ENCODE results near the gene SWSAP1. TPM values are rescaled to one million over a fixed set of nuclear protein-coding genes. Genes with fewer than 3 reads are reported as not detected.

SWSAP1 gene
- total RNA-seq, 1 experiment from 2014 or later: 4.8 TPM

- no peaks in the 10 kb centered on the region for H3K9me3 ChIP-seq (ENCODE audit: insufficient read depth, low read depth)
- DNase-seq: no peak
- H3K4me3 ChIP-seq: no peak overlapping the region
- CTCF ChIA-PET: no interaction called here
- peaks cover 4% of the 10 kb centered on the region; the same call in 1 of the 2 replicates for H4K20me1 ChIP-seq (ENCODE audit: insufficient read depth)
- intact Hi-C loops (cut with micrococcal nuclease; ENCODE audit: unreplicated experiment): no loop called here
- POLR2A ChIA-PET (ENCODE audit: unreplicated experiment): no interaction called here
- H3K79me2 ChIP-seq (ENCODE audit: low read depth): no peaks in the 10 kb centered on the region
- peaks cover 23% of the 10 kb centered on the region for H3F3A ChIP-seq (ENCODE audit: insufficient read depth, low read depth)
- 0 out of 2 replicates have a peak, but pooled peaks cover 8% of the 10 kb centered on the region for H3K36me3 ChIP-seq (ENCODE audit: low read depth)
- no peaks in the 10 kb centered on the region for H3K27me3 ChIP-seq (ENCODE audit: insufficient read depth, low read depth)
- H3K4me1 ChIP-seq (replicated peaks; ENCODE audit: insufficient read depth): no peaks in the 10 kb centered on the region
- H3K9me2 ChIP-seq (ENCODE audit: insufficient read depth): no peaks in the 10 kb centered on the region
- H2AFZ ChIP-seq: no peak overlapping the region
- TF ChIP-seq, protein P1, sequence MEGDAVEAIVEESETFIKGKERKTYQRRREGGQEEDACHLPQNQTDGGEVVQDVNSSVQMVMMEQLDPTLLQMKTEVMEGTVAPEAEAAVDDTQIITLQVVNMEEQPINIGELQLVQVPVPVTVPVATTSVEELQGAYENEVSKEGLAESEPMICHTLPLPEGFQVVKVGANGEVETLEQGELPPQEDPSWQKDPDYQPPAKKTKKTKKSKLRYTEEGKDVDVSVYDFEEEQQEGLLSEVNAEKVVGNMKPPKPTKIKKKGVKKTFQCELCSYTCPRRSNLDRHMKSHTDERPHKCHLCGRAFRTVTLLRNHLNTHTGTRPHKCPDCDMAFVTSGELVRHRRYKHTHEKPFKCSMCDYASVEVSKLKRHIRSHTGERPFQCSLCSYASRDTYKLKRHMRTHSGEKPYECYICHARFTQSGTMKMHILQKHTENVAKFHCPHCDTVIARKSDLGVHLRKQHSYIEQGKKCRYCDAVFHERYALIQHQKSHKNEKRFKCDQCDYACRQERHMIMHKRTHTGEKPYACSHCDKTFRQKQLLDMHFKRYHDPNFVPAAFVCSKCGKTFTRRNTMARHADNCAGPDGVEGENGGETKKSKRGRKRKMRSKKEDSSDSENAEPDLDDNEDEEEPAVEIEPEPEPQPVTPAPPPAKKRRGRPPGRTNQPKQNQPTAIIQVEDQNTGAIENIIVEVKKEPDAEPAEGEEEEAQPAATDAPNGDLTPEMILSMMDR (conservative IDR thresholded peaks at IDR 0.05): no peak
- TF ChIP-seq EZH2 (IDR thresholded peaks at IDR 0.05; ENCODE audit: low read depth): no peak
- no peak overlapping the region for H3K27ac ChIP-seq
- BruUV-seq (replicated peaks): no TSS peak
- H3K4me2 ChIP-seq: no peak overlapping the region
Measured at GRCh38 chr19:11397089-11397610, 22.7 kb downstream of the SWSAP1 start.

DNA sequence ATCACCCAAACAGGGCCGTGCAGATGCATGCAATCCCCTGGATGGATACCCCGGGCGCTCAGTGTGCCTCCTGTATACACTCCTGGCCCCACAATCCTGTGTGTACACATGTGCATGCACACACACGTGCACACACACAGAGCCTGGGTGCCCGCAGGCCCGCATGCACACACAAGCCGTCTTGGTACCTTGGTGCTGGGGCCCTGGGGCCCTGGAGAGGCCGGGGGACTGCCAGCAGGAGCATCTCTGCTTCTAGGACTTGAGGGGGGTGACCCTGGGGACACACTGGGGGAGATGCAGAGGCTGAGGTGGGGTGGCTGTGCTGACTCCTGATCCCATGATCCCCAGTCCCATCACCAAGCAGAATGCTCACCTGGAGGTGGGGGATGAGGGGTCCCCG is 25.2 kb downstream of the SWSAP1 start:
- Histone ChIP-seq H3K4me3 (no peak overlapping the region), H2AFZ (no peak overlapping the region), H3K9me3 (ENCODE audit: insufficient read depth, low read depth) (no peaks in the 10 kb centered on the region), H3K27ac (no peak overlapping the region), H3K9me2 (ENCODE audit: insufficient read depth) (no peaks in the 10 kb centered on the region), H3K4me1 (replicated peaks; ENCODE audit: insufficient read depth) (no peaks in the 10 kb centered on the region), H3K27me3 (ENCODE audit: insufficient read depth, low read depth) (no peaks in the 10 kb centered on the region), H3K36me3 (ENCODE audit: low read depth) (peaks cover 8% of the 10 kb centered on the region; the same call in 1 of the 2 replicates), H4K20me1 (ENCODE audit: insufficient read depth) (no peaks in the 10 kb centered on the region), H3F3A (ENCODE audit: insufficient read depth, low read depth) (peaks cover 12% of the 10 kb centered on the region), H3K79me2 (ENCODE audit: low read depth) (no peaks in the 10 kb centered on the region), H3K4me2 (no peak overlapping the region)
- POLR2A ChIA-PET (ENCODE audit: unreplicated experiment): no interaction called here
- DNase-seq: no peak
- TF ChIP-seq, protein P1 (conservative IDR thresholded peaks at IDR 0.05): no peak
- TF ChIP-seq EZH2 (IDR thresholded peaks at IDR 0.05; ENCODE audit: low read depth): no peak
- CTCF ChIA-PET: interaction anchor here (0.6 kb wide), 1 partner anchor 222 kb away, joined by 4 read pairs; no protein-coding TSS in a partner anchor
- BruUV-seq (replicated peaks): no TSS peak
- intact Hi-C loops (cut with micrococcal nuclease; ENCODE audit: unreplicated experiment): no loop called here

DNA sequence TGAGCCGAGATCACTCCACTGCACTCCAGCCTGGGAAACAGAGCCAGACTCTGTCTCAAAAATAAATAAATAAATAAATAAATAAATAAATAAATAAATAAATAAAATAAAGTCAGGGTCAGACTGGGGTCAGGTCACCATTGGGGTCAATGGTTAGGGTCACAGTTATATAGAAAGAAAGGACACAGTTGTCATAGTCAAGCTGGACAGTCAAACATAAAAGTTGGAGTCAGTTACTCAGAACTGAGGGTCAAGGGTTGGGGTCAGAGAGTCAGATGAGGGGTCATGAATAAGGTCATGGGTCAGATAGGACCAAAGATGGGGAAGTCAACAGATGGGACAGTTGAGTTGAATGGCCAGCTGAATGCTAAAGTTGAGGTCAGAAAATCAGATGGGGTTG is 26.3 kb downstream of the SWSAP1 start:
- Histone ChIP-seq H3K36me3 (ENCODE audit: low read depth) (peaks cover 8% of the 10 kb centered on the region; the same call in 1 of the 2 replicates), H3K9me3 (ENCODE audit: insufficient read depth, low read depth) (no peaks in the 10 kb centered on the region), H3K9me2 (ENCODE audit: insufficient read depth) (no peaks in the 10 kb centered on the region), H3K4me3 (no peak overlapping the region), H3K79me2 (ENCODE audit: low read depth) (no peaks in the 10 kb centered on the region), H3K27me3 (ENCODE audit: insufficient read depth, low read depth) (no peaks in the 10 kb centered on the region), H3F3A (ENCODE audit: insufficient read depth, low read depth) (peaks cover 16% of the 10 kb centered on the region), H4K20me1 (ENCODE audit: insufficient read depth) (no peaks in the 10 kb centered on the region), H3K4me1 (replicated peaks; ENCODE audit: insufficient read depth) (no peaks in the 10 kb centered on the region), H2AFZ (no peak overlapping the region), H3K27ac (no peak overlapping the region), H3K4me2 (no peak overlapping the region)
- no peak for TF ChIP-seq EZH2 (IDR thresholded peaks at IDR 0.05; ENCODE audit: low read depth)
- TF ChIP-seq, protein P1 (conservative IDR thresholded peaks at IDR 0.05): no peak
- no peak for DNase-seq
- BruUV-seq (replicated peaks): no TSS peak
- intact Hi-C loops (cut with micrococcal nuclease; ENCODE audit: unreplicated experiment): no loop called here
- POLR2A ChIA-PET (ENCODE audit: unreplicated experiment): no interaction called here
- CTCF ChIA-PET: interaction anchor here (0.6 kb wide), 1 partner anchor 51 kb away, joined by 4 read pairs; no protein-coding TSS in a partner anchor
